Stimulated activated CD4-positive, alpha-beta T cell treated with anti-CD3 and anti-CD28 coated beads, Interleukin-12 subunit alpha, Interleukin-12 subunit beta, amount 100 ng/mL, for 24 hours (primary cell): ENCODE data around the gene CCSER2.
"Not testable (repeated sequence)": the region's sequence is repeated elsewhere in the genome, so short reads cannot be mapped to it uniquely, and the experiment has no call there.

Experiments
- DNase-seq, 2 experiments: peaks; one replicate each; pipeline ENCODE4 v3.0.0-alpha.2; 2020; ENCODE audit warnings: low read depth in 2 of 2

Gene CCSER2

GRCh38 chr10:84452003-84452402, 123.6 kb downstream of the CCSER2 start:
- DNase-seq, result no peak

GRCh38 chr10:84453303-84453702, 124.9 kb downstream of the CCSER2 start:
- DNase-seq, result no peak

DNA sequence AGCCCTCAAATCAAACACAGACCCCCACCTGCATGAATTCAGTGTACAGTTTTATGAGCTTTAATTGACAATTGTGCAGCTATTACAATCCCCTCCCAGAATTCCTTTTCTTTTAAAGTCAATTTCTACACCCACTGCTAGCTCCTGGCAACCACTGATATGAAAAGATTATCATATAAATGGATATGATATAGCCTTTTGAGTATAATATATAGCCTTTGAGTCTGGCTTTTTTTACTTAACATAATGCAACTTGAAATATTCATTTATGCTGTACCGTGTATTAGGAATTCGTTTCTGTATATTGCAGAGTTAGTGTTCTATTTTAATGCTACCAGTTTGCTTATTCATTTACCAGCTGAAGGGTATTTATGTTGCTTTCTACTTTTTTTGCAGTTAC, 127.7 kb downstream of the CCSER2 start:
- DNase-seq, result no peak

DNA sequence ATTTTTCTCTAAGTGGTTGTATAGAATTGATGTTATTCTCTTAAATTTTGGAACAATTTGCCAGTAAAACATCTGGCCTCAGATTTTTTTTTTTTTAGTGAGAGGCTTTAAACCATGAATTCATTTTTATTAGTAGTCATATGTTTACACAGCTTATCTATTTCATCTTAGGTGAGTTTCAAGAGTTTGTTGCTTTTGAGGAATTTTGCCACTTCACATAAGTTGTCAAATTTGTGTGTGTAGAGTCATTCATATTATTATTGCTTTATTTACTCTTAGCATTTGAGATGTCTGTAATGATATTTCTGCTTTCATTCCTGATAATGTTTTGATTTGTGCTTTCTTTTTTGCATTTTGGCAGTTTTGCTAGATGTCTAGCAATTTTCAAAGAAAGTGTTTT, 132.1 kb downstream of the CCSER2 start:
- DNase-seq, result no peak

DNA sequence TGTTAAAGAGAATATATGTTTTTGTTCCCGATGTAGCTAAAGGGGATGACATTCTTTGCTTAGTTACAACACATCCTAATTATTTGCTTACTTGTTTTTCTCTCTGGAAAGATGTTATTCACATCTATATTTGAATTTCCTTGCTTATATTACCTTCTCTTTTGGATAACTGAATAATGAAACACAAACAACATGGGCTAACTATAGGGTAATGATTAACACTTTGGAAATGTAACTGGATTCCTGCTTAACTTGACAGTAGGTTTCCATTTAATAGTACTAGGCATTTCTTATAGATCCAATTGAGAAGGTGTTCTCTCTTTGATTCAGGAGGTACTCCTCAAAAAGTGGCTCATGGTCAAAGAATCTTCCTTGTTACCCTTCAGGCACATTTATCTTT, 141.1 kb downstream of the CCSER2 start:
- no peak for DNase-seq

- DNase-seq, result no peak
Measured at GRCh38 chr10:84473136-84473535, 144.7 kb downstream of the CCSER2 start.

DNA sequence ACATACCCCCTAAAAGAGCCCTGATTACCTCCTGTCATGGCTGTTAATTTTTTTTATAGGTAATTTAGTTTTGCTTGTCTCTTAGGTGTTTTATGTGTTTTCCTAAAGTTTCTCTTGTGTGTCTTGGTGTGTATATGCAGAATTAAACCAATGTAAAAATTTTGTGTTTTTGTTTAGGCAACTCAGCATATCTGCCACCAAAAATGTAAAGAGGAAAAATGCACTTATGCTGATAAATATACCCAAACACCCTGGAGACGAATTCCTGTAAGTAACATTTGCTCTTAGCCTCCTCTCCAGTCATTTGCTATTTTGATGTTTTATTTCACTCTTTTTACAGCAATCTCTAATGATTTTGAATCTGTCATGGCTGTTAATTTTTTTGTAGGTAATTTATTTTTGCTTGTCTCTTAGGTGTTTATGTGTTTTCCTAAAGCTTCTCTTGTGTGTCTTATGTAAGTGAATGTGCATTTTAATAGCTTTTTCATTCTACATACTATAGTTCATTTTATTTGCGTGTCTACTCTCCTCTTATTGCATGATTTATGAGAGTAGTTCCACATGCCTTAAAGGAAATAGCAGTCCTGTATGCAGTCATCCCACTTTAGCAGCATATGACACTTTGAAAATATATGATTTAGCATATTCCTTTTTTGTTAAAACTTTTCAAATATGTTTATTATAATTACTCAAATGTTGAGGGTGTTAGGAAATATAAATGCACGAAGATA, 149.2 kb downstream of the CCSER2 start:
- no peak for DNase-seq

- no peak for DNase-seq
Measured at GRCh38 chr10:84478151-84478550, 149.8 kb downstream of the CCSER2 start.

GRCh38 chr10:84478679-84479078, 150.3 kb downstream of the CCSER2 start:
- no peak for DNase-seq

GRCh38 chr10:84484541-84484940, 156.2 kb downstream of the CCSER2 start:
- no peak for DNase-seq

DNA sequence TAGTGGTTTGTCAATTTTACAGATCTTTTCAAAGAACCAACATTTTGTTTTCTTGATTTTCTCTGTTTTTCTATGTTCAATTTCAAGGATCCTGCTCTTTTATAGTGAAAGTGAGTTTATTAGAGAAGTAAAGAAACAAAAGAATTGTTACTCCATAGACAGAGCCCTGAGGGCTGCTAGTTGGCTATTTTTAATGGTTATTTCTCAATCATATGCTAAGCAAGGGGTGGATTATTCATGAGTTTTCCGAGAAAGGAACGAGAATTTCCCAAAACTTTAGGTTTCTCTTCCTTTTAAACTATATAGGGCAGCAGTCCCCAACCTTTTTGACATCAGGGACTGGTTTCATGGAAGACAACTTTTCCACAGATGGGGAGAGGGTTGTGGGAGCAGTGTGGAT, 165.0 kb downstream of the CCSER2 start:
- no peak for DNase-seq

GRCh38 chr10:84493951-84494848, 165.8 kb downstream of the CCSER2 start:
- DNase-seq, result no peak

GRCh38 chr10:84494849-84495180, 166.4 kb downstream of the CCSER2 start:
- DNase-seq, result no peak

- no peak for DNase-seq
Measured at GRCh38 chr10:84497978-84498377, 169.6 kb downstream of the CCSER2 start.

GRCh38 chr10:84499039-84499438, 170.7 kb downstream of the CCSER2 start:
- DNase-seq, result not testable (repeated sequence)

GRCh38 chr10:84499846-84500245, 171.5 kb downstream of the CCSER2 start:
- no peak for DNase-seq

- no peak for DNase-seq
Measured at GRCh38 chr10:84510121-84510520, 181.7 kb downstream of the CCSER2 start.

GRCh38 chr10:84511106-84511505, 182.7 kb downstream of the CCSER2 start:
- no peak for DNase-seq

DNA sequence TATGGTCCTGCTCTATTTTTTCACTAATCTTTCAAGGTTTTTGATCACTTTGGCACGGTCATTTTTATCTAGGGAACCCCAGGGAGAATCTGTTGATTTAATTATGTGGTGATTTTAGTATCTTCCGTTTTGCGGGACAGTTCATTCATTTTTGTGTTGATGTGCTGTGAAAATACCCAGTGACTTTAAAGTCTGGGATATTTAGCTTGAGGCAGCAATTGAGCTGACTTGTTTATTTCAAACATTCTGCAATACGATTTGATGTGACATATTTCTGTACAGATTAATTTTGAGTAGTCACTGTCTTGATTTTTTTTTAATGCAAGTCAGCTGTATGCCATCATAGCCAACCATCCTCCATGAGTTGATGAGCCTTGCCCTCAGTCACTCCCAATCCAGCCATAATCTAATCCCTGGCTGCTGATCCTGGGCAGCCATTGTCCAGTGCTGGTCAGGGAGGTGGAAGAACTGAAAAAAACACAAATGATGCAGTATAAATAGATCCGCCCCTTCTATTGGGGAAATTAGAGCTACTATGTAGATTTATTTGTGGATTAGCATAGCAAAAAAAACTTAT, 183.4 kb downstream of the CCSER2 start:
- DNase-seq, result no peak

DNA sequence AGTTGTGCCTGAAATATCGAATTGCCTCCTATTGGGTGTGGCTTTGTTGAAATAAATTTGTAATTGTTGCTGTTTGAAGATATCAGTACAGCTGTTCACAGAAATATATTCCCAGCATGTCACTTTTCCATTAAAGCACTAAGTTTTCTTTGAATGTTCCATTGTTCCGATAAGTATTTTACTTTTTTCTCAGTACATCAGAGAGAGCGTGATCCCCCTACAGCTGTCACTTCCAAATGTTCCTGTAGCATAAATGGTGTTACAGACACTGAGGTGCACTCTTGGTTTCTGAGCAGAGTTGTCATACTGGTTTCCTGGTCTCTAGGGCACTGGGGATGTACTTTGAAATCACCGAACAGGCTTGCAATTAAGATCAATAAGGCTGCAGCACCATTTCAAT, 189.2 kb downstream of the CCSER2 start:
- no peak for DNase-seq

DNA sequence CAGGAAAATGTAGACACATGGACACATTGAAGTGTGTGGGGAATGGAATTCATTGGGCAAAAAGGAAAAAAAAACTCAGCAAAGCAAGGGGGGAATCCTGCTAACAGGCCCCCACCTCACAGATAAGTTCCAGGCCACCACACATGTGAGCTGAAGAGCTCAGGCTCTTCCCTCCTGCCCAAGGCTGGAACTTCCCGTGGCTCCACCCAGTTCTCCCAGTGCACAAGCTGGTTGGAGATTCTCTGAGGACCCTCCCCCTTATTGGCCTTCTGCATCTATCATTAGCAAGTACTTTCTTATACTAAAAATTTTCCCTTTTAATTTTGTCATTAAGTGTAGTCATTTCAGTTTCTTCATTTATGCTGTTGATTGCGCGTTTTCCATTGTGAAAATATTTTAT, 190.8 kb downstream of the CCSER2 start:
- no peak for DNase-seq

- DNase-seq, result no peak
Measured at GRCh38 chr10:84521013-84521412, 192.6 kb downstream of the CCSER2 start.

DNA sequence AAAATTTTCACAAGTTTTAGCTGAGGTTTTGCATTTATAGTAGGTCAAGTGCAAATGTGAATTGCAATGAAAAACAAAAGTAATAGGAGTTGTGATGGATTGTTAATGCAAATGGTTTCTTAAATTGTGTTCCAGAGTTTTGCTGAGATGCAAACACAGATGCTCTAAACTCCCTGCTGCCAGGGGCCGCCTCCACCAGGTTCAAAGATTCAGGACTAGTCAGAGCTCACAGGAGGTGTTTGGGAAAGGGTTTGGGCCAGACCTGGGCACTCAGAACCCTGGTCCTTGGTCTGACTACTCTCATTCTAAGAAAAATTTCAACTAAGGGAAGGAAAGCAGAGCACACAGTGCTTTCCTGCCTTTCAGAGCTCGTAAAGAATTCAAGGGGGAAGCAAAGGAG, 193.1 kb downstream of the CCSER2 start:
- no peak for DNase-seq
